ENCODE measurements around the gene KLK10.

The KLK10 gene

DNA sequence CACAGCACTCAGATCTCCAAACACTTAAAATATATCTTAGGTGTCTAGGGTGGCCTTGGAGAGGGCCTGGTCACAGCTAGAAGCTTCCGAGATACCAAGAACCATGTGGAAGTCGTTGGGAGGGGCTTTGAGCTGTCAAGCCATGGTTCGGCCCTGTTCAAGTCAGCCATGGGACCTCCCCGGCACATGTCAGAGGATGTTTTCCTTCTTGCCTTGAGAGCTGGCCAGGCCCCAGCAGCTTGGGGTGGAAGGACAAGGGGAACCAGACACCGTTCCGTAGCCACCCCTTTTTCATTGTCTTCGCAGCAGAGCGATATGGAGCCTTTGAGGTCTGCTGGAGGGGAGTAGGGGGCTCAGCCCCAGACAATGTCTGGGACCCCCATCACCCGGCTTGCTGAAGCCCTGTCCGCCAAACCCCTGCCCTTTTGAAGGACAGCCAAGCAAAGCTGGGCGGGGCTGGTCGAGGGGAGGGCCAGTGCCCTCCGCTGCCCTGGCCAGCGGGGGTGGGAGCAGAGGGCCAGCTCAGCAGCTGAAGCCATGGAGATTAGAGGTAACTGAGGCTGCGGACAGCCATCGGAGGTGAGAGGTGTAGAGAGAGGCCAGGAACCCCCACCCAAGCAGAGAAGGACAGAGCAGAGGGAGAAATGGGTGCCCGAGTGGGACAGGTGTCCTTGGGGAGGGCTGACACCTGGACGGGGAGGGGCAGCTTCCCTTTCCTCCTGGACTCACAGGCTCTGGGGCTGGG is 6.5 kb upstream of the KLK10 start:
- no peak for DNase-seq

DNA sequence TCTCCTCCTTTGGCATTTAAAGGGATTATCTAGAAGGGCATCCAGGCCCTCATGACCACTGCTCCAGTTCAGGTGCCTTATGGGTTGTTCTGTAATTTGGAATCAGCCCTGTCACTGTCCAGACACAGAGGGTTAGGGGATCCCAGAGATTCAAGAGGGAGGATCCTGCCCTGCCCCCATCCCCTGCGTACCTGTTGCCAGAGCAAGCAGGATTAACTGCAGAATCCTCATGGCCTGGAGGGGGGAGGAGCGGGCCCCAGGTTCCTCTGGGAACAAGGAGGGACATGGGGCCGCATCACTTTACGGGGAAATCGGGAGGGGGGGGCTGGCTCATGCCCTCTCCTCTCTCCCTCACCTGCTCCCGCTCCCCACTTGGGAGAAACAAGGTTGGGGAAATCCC is 5.9 kb upstream of the KLK10 start:
- DNase-seq, result no peak

DNA sequence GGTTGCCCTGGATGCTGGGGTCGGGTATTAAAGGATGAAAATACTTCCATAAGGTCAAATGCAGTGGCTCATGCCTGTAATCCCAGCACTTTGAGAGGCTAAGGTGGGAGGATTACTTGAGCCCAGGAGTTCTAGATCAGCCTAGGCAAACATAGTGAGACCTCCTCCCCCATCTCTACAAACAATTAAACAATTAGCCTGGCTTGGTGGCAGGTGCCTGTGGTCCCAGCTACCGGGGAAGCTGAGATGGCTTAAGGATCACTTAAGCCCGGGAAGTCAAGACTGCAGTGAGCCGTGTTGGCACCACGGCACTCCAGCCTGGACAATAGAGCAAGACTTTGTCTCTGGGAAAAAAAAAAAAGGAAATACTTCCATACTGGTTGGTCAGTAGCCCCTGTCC is 5.4 kb upstream of the KLK10 start:
- DNase-seq, result no peak

GRCh38 chr19:51023946-51024345 is 4.4 kb upstream of the KLK10 start:
- no peak for DNase-seq

- no peak for DNase-seq
Observed at GRCh38 chr19:51022526-51022925, 3.0 kb upstream of the KLK10 start.

GRCh38 chr19:51020988-51021651 is 1.6 kb upstream of the KLK10 start:
- no peak for DNase-seq

DNA sequence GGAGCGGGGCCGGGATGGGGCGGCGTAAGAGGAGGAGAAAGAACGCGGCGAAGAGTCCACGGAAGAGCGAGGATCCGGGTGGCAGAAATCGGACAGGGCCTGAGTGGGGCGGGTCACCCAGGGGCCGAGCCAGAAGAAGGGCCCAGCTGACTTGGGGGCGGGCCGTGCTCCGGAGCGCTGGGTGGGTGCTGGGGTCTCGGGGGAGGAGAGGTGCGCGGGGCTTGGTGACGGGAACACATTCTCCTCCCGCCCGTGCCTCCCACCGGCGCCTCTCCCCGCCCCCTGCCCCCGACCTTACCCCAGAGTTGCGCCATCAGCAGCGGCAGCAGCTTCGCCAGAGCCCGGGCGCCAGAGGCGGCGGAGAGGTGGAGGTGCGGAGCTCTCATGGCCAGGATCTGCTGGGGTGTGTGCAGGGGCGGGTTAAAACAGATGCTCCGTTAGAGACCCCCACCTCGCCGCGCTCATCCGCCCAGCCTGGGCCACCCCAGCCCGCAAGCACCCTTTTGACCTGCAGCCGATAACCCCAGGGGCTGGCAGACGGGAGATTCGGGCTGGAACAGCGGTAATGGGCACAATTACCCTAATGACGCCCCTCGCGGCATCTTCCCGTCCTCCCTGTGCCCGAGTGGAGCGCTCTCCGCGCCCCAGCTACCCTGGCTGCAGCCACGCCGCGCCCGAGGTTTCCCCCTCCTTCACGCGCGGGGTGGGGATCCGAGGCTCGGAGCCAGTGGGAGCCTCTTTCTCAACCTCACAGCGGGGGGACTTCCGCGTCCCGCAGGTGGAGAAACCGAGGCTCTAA is 565 bp downstream of the KLK10 start:
- no peak for DNase-seq

- DNase-seq, result peak in 3 of 4 experiments; percentile 8 to 19 (median 14)
Observed at GRCh38 chr19:51016798-51017683, 2.5 kb downstream of the KLK10 start.

- DNase-seq, result no peak
Observed at GRCh38 chr19:51015691-51016267, 3.7 kb downstream of the KLK10 start.

GRCh38 chr19:51014242-51014641 is 5.3 kb downstream of the KLK10 start:
- no peak for DNase-seq

GRCh38 chr19:51012661-51013190 is 6.8 kb downstream of the KLK10 start:
- no peak for DNase-seq

GRCh38 chr19:51010066-51010795 is 9.3 kb downstream of the KLK10 start:
- no peak for DNase-seq

DNA sequence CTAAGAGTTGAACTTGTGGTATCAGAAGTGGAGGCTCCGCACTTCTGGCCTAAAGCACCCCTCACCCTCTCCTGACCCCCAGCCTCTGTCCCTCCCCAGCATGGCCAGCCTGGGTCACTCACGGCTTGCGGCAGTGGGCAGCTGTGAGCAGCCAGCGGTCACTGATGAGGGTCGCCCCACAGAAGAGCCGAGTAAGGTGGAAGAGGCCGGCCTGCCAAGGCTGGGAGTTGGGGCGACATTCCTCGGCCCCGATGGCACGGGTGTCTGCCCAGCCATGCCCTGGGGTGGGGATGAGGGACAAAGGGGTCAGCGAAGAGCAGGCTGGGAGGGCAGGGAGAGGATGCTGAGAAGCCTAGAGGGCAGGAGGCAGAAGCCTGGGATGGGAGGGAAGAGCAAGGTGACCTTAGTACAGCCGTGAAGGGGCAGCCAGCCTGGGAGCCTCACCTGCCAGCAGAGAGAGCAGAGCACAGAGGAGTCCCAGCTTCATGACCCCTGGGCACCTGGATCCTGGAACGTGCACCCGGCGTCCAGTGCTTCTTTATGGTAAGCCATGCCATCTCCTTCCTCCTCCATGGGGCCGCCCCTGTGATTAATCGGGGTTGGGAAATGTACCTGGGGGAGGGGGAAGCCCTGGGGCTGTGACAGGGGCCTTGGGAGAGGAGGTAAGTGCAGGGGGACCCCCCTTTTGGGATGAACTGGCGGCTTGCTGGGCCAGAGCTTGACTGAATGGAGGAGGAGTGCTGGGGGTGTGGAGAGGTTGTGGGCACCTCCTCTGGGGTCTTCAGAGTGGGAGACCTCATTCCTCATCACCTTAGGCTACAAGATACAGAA is 10.2 kb downstream of the KLK10 start:
- DNase-seq, result no peak

DNA sequence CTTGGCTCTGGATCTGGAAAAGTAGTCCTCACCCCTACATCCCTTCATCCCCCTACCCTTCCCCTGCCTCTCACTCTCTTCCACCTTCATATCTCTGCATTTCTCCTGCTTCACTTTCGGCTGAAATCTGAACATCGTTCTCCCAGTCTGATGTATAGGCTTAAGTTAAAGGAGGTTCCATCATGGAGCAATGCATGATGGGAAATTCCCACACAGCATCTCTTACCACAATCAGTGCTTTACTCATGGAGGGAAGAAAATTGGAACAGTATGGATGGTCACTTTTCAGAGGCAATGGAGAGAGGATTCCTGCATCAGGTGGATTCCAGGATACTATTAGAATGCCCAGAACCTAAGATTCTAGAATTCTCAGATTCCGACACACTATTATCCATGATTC is 12.0 kb downstream of the KLK10 start:
- no peak for DNase-seq

- no peak for DNase-seq
Observed at GRCh38 chr19:51006406-51006805, 13.1 kb downstream of the KLK10 start.

DNA sequence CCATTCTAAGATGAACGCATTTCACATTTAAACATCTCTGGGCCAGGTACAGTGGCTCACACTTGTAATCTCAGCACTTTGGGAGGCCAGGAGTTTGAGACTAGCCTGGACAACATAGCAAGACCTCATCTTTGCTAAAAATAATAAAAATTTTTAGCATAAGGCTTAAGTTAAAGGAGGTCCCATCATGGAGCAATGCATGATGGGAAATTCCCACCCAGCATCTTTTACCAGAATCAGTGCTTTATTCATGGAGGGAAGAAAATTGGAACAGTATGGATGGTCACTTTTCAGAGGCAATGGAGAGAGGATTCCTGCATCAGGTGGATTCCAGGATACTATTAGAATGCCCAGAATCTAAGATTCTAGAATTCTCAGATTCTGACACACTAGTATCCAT is 14.3 kb downstream of the KLK10 start:
- DNase-seq, result no peak

DNA sequence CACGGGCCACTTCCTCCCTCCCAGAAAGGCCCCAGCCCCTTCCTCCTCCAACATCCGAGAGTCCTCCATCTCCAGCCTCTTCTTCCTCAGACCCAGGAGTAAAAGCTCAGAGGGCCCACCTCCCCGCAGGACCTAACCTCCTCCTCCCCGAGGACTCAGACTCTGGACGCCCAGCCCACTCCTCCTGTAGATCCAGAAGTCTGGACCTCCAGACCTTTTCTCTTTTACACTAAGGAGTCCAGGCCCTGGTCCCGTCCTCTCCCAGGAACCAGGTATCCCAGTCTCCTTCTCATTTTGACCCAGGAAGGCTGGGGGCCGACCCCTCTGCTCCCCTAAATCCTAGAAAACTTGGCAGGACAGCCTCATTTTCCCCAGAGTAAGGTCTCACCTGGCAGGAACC is 16.2 kb downstream of the KLK10 start:
- no peak for DNase-seq

DNA sequence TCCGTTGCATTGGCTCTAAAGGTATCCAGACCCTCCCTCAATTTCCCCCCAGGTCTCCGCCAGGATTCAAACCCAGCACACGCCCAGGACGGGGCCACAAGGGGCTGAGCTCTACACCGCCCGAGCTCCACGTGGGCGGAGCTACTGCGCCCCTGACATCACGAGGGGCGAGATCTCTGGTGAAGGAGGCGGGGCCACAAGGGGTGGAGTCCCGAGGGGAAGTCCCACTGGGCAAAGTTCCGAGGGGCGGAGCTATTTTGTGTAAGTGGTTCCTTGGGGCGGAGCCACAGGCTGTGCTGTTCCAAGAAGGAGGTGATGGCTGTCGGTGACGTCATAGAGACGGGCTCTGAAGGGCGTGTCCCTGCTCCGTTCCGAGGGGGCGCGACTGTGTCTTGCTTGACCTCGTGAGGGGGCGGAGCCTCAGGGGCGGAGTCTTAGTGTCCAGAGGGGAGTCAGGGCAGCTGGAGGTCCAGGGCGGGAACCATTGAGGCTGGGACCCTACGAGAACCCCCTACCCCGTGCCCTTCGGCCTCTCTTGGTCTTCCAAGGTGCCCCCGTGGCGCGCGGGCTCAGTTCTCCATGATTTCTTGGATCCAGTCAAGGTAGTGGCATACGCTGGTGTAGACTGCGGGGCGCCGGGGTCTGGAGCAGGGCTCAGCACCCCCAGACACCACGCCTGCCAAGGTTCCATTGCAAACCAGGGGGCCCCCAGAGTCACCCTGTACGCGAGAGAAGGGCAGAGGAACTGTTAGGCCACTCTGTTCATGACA is 16.8 kb downstream of the KLK10 start:
- DNase-seq, result no peak

- no peak for DNase-seq
Observed at GRCh38 chr19:51002089-51002532, 17.4 kb downstream of the KLK10 start.

DNA sequence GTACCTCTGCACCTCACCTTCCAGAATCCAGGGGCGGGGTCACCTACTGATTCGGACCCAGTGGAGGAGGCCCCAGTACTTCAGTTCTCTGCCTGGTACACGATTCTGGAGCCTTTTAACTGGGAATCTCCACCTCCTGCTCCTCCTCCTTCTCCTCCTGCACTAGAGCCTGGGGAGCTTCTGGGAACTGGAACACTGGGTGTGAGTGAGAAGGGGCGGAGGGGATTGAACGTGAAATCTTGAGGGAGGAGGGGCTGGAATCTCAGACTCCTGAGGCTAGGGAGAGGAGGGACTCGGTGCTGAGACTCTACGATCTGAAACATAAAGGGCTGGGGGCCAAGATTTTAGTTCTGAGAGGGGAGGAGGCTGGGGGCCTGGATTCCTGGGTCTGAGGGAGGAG is 18.0 kb downstream of the KLK10 start, which contains the start of gene KLK8:
Gene KLK8 (minus strand): TSS at position 90 of the 400 bp plus-strand sequence. CDS start 437 bp downstream, outside the sequence.
- DNase-seq, result no peak
